ENCODE measurements around the gene TMEM45A. TPM values are rescaled to one million over a fixed set of nuclear protein-coding genes. Genes with fewer than 3 reads are reported as not detected.

TMEM45A gene
- total and polyA plus RNA-seq, 2 donors: 2.6 to 22.1 TPM

Other genes with a start within 250 kb of the TMEM45A start
- 26.0 TPM for gene TBC1D23, start 231.6 kb upstream of the TMEM45A start, total RNA-seq
- 39.6 TPM for gene TBC1D23, start 231.6 kb upstream of the TMEM45A start, polyA plus RNA-seq
- gene NIT2, start 157.9 kb upstream of the TMEM45A start, total RNA-seq: 39.1 TPM
- gene NIT2, start 157.9 kb upstream of the TMEM45A start, polyA plus RNA-seq: 40.9 TPM
- gene TOMM70, start 91.5 kb upstream of the TMEM45A start, total RNA-seq: 37.2 TPM
- 24.0 TPM for gene TOMM70, start 91.5 kb upstream of the TMEM45A start, polyA plus RNA-seq
- gene LNP1, start 91.1 kb upstream of the TMEM45A start, total RNA-seq: 1.7 TPM
- gene LNP1, start 91.1 kb upstream of the TMEM45A start, polyA plus RNA-seq: 1.6 TPM
- 0.14 TPM for gene ADGRG7, start 117.0 kb downstream of the TMEM45A start, total RNA-seq
- 0.50 TPM for gene ADGRG7, start 117.0 kb downstream of the TMEM45A start, polyA plus RNA-seq
- 23.6 TPM for gene TFG, start 216.9 kb downstream of the TMEM45A start, total RNA-seq
- 77.9 TPM for gene TFG, start 216.9 kb downstream of the TMEM45A start, polyA plus RNA-seq